ES-I3 (cell line): ENCODE data around the gene GRID1.

Experiments used
- H3K36me3 ChIP-seq: 2 replicates; pipeline ENCODE4 v1.6.1; 2013; ENCODE audit warnings: mild to moderate bottlenecking, low read length, control low read depth, moderate library complexity; ENCODE audit not compliant: insufficient read depth
- H3K4me1 ChIP-seq: 2 replicates; pipeline ENCODE4 v1.6.1; 2013; ENCODE audit warnings: mild to moderate bottlenecking, control low read depth, low read length; ENCODE audit not compliant: insufficient read depth
- H3K9ac ChIP-seq: 2 replicates; pipeline ENCODE4 v1.6.1; 2013; ENCODE audit warnings: low read depth, mild to moderate bottlenecking, low read length, moderate library complexity
- H3K9me3 ChIP-seq: 2 replicates; pipeline ENCODE4 v1.6.1; 2013; ENCODE audit warnings: mild to moderate bottlenecking, low read length, moderate library complexity; ENCODE audit not compliant: control insufficient read depth, insufficient read depth

GRID1 gene

DNA sequence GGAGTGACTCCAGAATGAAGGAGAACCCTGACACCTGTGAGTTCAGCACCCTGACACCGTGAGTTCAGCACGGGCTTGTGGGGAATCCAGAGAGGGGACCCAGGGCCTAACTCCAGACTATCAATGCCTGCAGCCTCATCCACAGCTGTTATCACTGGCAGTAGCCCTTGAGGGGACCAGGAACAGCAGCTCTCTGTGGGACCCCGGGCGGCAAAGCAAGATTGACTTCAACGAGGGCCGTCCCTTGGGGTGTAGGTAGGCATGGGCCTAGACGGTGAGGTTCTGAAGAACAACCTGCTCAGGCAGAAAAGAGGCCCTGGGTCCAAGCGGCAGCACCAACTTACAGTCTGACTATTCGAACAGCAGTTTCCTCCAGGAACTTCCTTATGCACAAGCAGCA is 8.9 kb downstream of the GRID1 start:
- Histone ChIP-seq H3K36me3 (no peaks in the 10 kb centered on the region), H3K4me1 (no peaks in the 10 kb centered on the region), H3K9me3 (no peaks in the 10 kb centered on the region), H3K9ac (no peak overlapping the region)

DNA sequence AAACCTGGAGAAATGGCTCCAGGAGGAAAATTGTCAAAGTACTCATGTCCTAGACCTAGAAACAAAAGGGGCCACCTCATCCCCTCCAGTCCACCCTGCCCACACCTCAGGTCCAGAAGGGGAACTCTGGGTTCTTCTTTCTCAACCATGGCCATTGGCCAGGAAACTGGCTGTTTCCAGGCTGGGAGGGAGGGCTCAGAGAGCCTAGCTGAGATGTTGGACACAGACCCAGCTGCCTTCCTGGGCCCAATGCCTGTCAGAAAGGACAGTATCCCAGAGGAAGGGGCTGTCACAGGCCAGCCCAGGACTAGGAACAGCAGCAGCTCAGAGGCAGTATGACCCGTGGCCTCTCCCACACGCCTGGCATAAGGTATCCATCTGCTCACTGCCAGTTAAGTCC is 9.6 kb downstream of the GRID1 start:
- H3K36me3 ChIP-seq = no peaks in the 10 kb centered on the region
- H3K4me1 ChIP-seq = no peaks in the 10 kb centered on the region
- H3K9ac ChIP-seq = no peak overlapping the region
- H3K9me3 ChIP-seq = no peaks in the 10 kb centered on the region

DNA sequence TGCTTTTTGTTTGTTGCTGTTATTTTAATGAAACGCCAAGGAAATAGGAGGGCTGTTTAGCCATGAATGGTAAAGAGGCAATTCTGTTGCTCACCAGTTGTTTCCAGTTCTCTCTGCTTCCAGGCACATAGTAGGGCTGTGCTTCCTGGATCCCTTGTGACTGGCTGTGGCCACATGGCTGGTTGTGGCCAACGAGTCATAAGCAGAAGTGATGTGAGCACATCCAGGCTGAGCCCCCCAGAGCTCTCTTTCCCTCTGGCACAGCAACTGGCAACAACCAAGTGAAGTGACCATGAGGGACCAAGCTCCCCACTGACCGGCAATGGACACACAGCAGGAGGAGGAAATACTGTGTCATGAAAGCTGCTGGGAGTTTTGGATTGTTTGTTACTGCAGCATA is 10.3 kb downstream of the GRID1 start:
- Histone ChIP-seq H3K9ac (no peak overlapping the region), H3K9me3 (no peaks in the 10 kb centered on the region), H3K36me3 (no peaks in the 10 kb centered on the region), H3K4me1 (no peaks in the 10 kb centered on the region)

DNA sequence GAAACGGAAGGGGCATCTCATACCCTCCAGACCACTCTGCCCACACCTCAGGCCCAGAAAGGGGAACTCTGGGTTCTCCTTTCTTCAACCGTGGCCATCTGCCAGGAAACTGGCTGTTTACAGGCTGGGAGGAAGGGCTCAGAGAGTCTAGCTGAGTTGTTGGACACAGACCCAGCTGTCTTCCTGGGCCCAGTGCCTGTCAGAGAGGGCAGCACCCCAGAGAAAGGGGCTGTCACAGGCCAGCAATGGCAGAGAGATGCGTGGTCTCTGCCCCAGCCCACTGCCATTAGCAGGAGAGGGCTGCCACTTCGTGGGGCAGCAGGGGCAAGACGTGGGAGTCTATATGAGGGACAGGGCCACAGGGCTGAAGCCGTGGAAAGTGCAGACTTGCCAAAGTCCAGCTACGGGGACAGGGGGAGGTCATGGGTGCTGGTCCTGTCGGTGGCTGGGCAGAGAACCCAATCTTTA is 11.0 kb downstream of the GRID1 start:
- no peaks in the 10 kb centered on the region for H3K4me1 ChIP-seq

GRCh38 chr10:86354761-86355540 is 11.6 kb downstream of the GRID1 start:
- Histone ChIP-seq H3K36me3 (no peaks in the 10 kb centered on the region), H3K4me1 (no peaks in the 10 kb centered on the region), H3K9ac (no peak overlapping the region), H3K9me3 (no peaks in the 10 kb centered on the region)

More for the DNA sequence above, 11.0 kb downstream of the GRID1 start:
- Histone ChIP-seq H3K9me3 (no peaks in the 10 kb centered on the region), H3K36me3 (no peaks in the 10 kb centered on the region), H3K9ac (no peak overlapping the region)

DNA sequence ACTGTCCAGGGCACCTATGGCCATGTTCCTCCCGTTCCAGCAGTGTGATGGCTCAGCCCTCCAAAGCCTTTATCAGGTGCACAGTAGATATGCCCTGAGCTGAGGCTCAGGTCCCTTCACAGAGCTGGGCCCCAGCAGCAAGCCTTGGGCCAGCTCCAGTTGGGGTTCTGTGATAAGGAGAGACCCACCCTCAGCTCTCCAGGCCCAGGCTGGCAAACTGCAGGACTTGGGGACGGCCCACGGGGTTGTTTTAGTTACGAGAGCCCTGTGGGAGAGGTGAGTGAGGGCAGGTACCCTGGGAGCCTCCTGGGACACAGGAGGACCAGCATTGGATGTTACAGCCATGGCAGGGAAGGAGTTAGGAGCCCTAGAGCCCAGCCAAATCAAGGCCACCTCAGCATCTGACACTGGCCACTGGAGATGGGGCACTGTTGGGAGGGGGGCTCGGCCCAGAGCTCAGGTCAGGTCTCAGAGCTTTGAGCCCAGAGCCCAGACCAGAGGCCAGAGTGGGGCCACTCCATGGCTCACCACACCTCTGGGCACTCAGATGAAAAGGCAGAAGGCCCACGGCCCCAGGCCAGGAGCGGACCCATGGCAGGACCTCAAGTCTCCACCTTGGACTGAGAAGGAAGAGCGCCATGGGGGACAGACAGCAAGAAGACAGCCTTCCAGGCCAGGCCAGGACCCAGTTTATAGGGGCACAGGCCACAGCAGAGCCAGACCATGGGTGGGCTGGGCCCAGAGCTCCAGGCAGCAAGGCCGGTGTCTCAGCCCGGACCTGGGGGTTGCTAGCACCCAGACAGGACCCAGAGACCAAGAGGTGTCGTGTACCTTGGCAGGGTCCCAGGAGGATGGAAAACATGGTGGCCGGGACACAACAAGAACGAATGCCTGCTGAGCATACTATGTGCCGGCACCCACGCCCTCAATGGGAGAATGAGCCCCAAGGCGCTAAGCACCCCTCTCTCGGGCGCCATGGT is 12.8 kb downstream of the GRID1 start:
- Histone ChIP-seq H3K9ac (no peak overlapping the region), H3K36me3 (no peaks in the 10 kb centered on the region), H3K9me3 (no peaks in the 10 kb centered on the region), H3K4me1 (no peaks in the 10 kb centered on the region)

DNA sequence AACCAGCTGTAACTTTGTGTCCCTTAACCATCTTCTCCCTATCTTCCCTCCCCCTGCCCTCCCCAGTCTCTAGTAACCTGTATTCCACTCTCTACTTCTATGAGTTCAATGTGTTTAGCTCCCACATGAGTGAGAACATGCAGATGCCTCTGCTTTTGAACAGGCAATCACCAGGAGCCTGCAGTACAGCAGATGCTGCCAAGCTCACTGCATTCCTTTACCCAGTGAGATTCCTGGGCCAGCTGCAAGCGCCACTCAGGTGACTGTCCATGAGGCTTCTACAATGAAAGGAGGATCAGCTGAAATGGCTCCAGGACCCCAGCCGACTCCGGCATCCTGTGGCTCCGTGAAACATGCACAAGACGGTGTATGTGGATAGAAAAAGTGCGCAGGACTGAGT is 15.7 kb downstream of the GRID1 start:
- Histone ChIP-seq H3K9me3 (no peaks in the 10 kb centered on the region), H3K36me3 (no peaks in the 10 kb centered on the region), H3K9ac (no peak overlapping the region), H3K4me1 (peaks cover 2% of the 10 kb centered on the region; the same call in 1 of the 2 replicates)

DNA sequence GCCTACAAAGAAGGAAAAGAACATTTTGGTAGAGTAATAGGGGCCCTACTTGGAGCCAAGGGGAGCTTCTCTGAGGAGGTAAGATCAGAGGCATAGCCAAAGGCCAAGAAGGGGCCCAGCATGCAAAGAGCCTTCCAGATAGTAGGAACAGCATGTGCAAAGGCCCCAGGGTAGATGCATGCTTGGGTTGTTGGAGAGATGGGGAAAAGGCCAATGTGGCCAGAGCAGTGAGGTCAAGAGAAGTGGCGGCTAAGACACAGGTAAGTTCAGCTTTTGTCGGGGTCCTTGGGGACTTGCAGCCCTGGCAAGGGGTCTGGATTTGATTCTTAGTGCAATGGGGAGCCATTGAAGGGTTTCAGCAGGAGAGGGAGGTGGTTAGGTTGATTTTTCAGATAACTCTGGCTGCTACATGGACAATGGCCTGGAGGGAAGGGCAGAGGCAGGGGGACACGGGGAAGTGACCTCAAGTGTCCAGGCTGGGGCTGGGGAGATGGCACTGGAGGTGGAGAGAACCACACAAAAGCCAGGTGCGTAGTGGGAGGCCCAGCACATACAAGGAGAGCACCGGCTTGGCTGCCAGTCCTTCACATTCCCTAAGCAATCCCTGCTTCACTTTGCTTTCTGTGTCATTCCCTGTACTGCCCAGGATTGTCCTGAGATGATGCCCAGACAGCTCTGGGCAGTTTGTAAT is 16.5 kb downstream of the GRID1 start:
- Histone ChIP-seq H3K9ac (no peak overlapping the region), H3K36me3 (no peaks in the 10 kb centered on the region), H3K4me1 (peaks cover 5% of the 10 kb centered on the region; the same call in 1 of the 2 replicates), H3K9me3 (no peaks in the 10 kb centered on the region)

DNA sequence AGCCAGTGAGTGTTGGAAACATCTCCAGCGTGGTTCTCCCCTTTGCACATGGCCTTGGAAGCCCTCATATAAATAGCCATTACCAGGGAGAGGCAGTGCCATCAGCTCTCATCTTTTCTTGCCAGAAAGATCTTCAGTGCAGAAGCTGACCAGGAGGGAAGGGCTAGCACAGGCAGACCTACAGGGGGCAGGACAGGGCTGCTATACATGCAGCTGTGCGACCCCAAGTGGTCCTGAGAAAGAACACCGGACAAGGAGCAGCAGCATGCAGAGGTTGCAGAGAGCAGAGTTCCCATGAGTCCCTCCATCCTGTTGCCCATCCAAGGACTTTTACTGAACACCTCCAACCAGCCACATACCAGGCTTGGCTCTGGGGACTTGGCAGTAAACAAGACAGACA is 17.1 kb downstream of the GRID1 start:
- H3K9me3 ChIP-seq = no peaks in the 10 kb centered on the region
- H3K9ac ChIP-seq = no peak overlapping the region
- no peaks in the 10 kb centered on the region for H3K36me3 ChIP-seq

GRCh38 chr10:86348321-86349210 is 18.0 kb downstream of the GRID1 start:
- no peak overlapping the region for H3K9ac ChIP-seq
- peaks cover 5% of the 10 kb centered on the region; the same call in 1 of the 2 replicates for H3K4me1 ChIP-seq
- no peaks in the 10 kb centered on the region for H3K9me3 ChIP-seq
- H3K36me3 ChIP-seq = no peaks in the 10 kb centered on the region

More for the DNA sequence above, 17.1 kb downstream of the GRID1 start:
- peaks cover 5% of the 10 kb centered on the region; the same call in 1 of the 2 replicates for H3K4me1 ChIP-seq

DNA sequence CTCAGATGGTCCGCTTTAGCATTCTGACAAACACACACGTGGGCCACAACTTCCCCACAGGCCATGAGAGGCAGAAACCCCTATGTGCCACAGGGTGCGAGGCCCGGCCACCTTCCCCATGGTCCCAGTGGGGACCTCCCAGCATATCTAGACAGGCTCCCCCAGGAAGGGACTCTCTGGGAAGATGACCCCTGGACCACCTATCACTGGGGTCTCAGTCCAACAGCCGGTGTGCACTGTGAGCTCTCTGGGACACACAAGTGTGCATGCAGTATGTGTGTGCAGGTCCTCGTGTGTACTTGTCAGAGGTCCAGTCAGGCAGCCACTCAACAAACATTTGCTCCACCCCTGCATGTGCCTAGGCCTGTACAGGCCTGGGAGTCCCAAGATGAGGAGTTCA is 18.7 kb downstream of the GRID1 start:
- H3K36me3 ChIP-seq = no peaks in the 10 kb centered on the region
- peaks cover 5% of the 10 kb centered on the region; the same call in 1 of the 2 replicates for H3K4me1 ChIP-seq
- no peaks in the 10 kb centered on the region for H3K9me3 ChIP-seq
- no peak overlapping the region for H3K9ac ChIP-seq

- H3K4me1 ChIP-seq = peaks cover 5% of the 10 kb centered on the region; the same call in 1 of the 2 replicates
- no peak overlapping the region for H3K9ac ChIP-seq
- H3K36me3 ChIP-seq = no peaks in the 10 kb centered on the region
- H3K9me3 ChIP-seq = no peaks in the 10 kb centered on the region
Observed at GRCh38 chr10:86346799-86347665, 19.6 kb downstream of the GRID1 start.
